ENCODE data around the gene PSEN2. TPM values are rescaled to one million over a fixed set of nuclear protein-coding genes. Genes with fewer than 3 reads are reported as not detected.

The PSEN2 gene
- total and polyA plus RNA-seq, 10 of the 15 experiments (the other 5 are each of a cell fraction or from before 2014, with no cell fraction given) = 0.90 to 13.3 (median 7.0) TPM

- peak; percentile 54; the same call in 1 of the 2 replicates for TF ChIP-seq RB1 (IDR thresholded peaks at IDR 0.05; ENCODE audit: borderline replicate concordance)
- TF ChIP-seq ELK1 (IDR thresholded peaks at IDR 0.05; ENCODE audit: low read depth, low read length) = peak; percentile 70
- TF ChIP-seq TCF12 (IDR thresholded peaks at IDR 0.05; ENCODE audit: low read depth, low read length) = no peak; the same call in 1 of the 2 replicates
- TF ChIP-seq MTA2 (IDR thresholded peaks at IDR 0.05; ENCODE audit: low read depth) = no peak; the same call in 1 of the 2 replicates
- TF ChIP-seq ZNF687 (IDR thresholded peaks at IDR 0.05) = peak; percentile 86
- TF ChIP-seq MEF2B (IDR thresholded peaks at IDR 0.05; ENCODE audit: partially characterized antibody, poor library complexity, severe bottlenecking) = peak; percentile 94
- no peak for TF ChIP-seq IRF5 (IDR thresholded peaks at IDR 0.05; ENCODE audit: borderline replicate concordance)
- TF ChIP-seq SMARCA5 (IDR thresholded peaks at IDR 0.05) = peak; percentile 89
- TF ChIP-seq RUNX3 (IDR thresholded peaks at IDR 0.05; ENCODE audit: low read length) = peak; percentile 37
- no peak for TF ChIP-seq MTA3 (IDR thresholded peaks at IDR 0.05; ENCODE audit: borderline replicate concordance, low read length)
- TF ChIP-seq EP300 (IDR thresholded peaks at IDR 0.05; ENCODE audit: borderline replicate concordance in 1 of 2, control insufficient read depth in 1 of 2, low read depth in 2 of 2, low read length in 2 of 2) = 0 out of 4 replicates have a peak, but pooled peaks of 1 of the 2 experiments have one; percentile 42
- peak; percentile 74 for TF ChIP-seq FOXM1 (IDR thresholded peaks at IDR 0.05; ENCODE audit: low read depth, low read length)
- TF ChIP-seq RELA (IDR thresholded peaks at IDR 0.05; ENCODE audit: borderline replicate concordance, partially characterized antibody) = no peak
- TF ChIP-seq, protein P1, sequence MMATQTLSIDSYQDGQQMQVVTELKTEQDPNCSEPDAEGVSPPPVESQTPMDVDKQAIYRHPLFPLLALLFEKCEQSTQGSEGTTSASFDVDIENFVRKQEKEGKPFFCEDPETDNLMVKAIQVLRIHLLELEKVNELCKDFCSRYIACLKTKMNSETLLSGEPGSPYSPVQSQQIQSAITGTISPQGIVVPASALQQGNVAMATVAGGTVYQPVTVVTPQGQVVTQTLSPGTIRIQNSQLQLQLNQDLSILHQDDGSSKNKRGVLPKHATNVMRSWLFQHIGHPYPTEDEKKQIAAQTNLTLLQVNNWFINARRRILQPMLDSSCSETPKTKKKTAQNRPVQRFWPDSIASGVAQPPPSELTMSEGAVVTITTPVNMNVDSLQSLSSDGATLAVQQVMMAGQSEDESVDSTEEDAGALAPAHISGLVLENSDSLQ (IDR thresholded peaks at IDR 0.05) = no peak
- no peak for TF ChIP-seq SPI1 (IDR thresholded peaks at IDR 0.05; ENCODE audit: borderline replicate concordance, insufficient read depth, low read depth, low read length)
- no peak for TF ChIP-seq PAX5 (IDR thresholded peaks at IDR 0.05; ENCODE audit: borderline replicate concordance, low read depth, low read length)
- 0 out of 2 replicates have a peak, but pooled peaks have one; percentile 29 for TF ChIP-seq ZNF24 (IDR thresholded peaks at IDR 0.05)
- TF ChIP-seq ZNF384 (IDR thresholded peaks at IDR 0.05; ENCODE audit: borderline replicate concordance, low read depth, low read length) = no peak
- no peak for TF ChIP-seq SRF (IDR thresholded peaks at IDR 0.05; ENCODE audit: low read depth in 2 of 2, low read length in 2 of 2)
- no peak for TF ChIP-seq EGR1 (IDR thresholded peaks at IDR 0.05; ENCODE audit: borderline replicate concordance in 1 of 2, low read depth in 2 of 2, low read length in 2 of 2)
- TF ChIP-seq, protein P2, sequence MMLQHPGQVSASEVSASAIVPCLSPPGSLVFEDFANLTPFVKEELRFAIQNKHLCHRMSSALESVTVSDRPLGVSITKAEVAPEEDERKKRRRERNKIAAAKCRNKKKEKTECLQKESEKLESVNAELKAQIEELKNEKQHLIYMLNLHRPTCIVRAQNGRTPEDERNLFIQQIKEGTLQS (IDR thresholded peaks at IDR 0.05; ENCODE audit: borderline replicate concordance, extremely low read depth, low read depth, low read length) = no peak
- TF ChIP-seq KAT2A (conservative IDR thresholded peaks at IDR 0.05; ENCODE audit: control insufficient read depth, low read depth, low read length) = no peak
These were observed 42.4 kb upstream of the PSEN2 start (continued) for GRCh38 chr1:226827968-226828513.

Measured in GM12878 (cell line).